ENCODE results near the gene RNF157.

GRCh38 chr17:76236603-76237002, 3.7 kb downstream of the RNF157 start:
- TF ChIP-seq CTCF (IDR thresholded peaks at IDR 0.05): no peak
- TF ChIP-seq TCF7L2 (IDR thresholded peaks at IDR 0.05; ENCODE audit: low read depth, low read length): no peak
- no peak for TF ChIP-seq POLR2AphosphoS5 (IDR thresholded peaks at IDR 0.05; ENCODE audit: low read depth, low read length)
- no peak for TF ChIP-seq SIN3A (IDR thresholded peaks at IDR 0.05; ENCODE audit: borderline replicate concordance, insufficient read depth, low read depth, low read length)

All from Panc1 (cell line).